Fibroblast of the aortic adventitia (primary cell): ENCODE measurements around the gene RAPGEF2. TPM values are rescaled to one million over a fixed set of nuclear protein-coding genes. Genes with fewer than 3 reads are reported as not detected.
A peak's percentile ranks its signal among the peaks of the same experiment; 100 is the strongest.
"Not testable (repeated sequence)": the region's sequence is repeated elsewhere in the genome, so short reads cannot be mapped to it uniquely, and the experiment has no call there.

ENCODE experiments used
- DNase-seq: peaks from one replicate; pipeline ENCODE4 v3.0.0-alpha.2; 2010; ENCODE audit warnings: low read depth
- H3K4me3 ChIP-seq: 2 replicates; pipeline ENCODE4 v1.5.1; 2011; ENCODE audit warnings: low read depth, mild to moderate bottlenecking, control low read depth, low read length, moderate library complexity
- CTCF ChIP-seq: IDR thresholded peaks from 2 replicates; pipeline ENCODE4 v1.5.1; 2011; ENCODE audit warnings: mild to moderate bottlenecking, low read length, control low read depth, inconsistent platforms; ENCODE audit not compliant: insufficient read depth
- total RNA-seq: library from RNA; depleted of rRNA; stranded (reverse); fragments of >200 nt; gene quantifications from 2 replicates; pipeline ENCODE4 v1.2.3, GENCODE V29; 2012; ENCODE audit warnings: low replicate concordance

The RAPGEF2 gene
- total RNA-seq, 1 donor = 44.0 TPM

- no peak for TF ChIP-seq CTCF
- no peak overlapping the region for H3K4me3 ChIP-seq
- DNase-seq = no peak
Observed at GRCh38 chr4:159305129-159305528, 202.2 kb downstream of the RAPGEF2 start.

GRCh38 chr4:159307929-159308328 is 205.1 kb downstream of the RAPGEF2 start:
- H3K4me3 ChIP-seq = no peak overlapping the region
- no peak for TF ChIP-seq CTCF
- DNase-seq = no peak

- peak; percentile 10 for DNase-seq
- no peak for TF ChIP-seq CTCF
- no peak overlapping the region for H3K4me3 ChIP-seq
Observed at GRCh38 chr4:159308566-159309340, 205.9 kb downstream of the RAPGEF2 start.

GRCh38 chr4:159312236-159312635 is 209.4 kb downstream of the RAPGEF2 start:
- no peak for TF ChIP-seq CTCF
- H3K4me3 ChIP-seq = no peak overlapping the region
- no peak for DNase-seq

GRCh38 chr4:159315879-159316278 is 213.0 kb downstream of the RAPGEF2 start:
- DNase-seq, H3K4me3 ChIP-seq: not testable (repeated sequence)

- H3K4me3 ChIP-seq = no peak overlapping the region
- no peak for DNase-seq
- no peak for TF ChIP-seq CTCF
Observed at GRCh38 chr4:159317203-159317602, 214.3 kb downstream of the RAPGEF2 start.

GRCh38 chr4:159319027-159319426 is 216.1 kb downstream of the RAPGEF2 start:
- no peak for DNase-seq
- H3K4me3 ChIP-seq = no peak overlapping the region
- TF ChIP-seq CTCF = no peak
